GM19099 (cell line): ENCODE results near the gene SPAG16.

Experiments
- POLR2A ChIP-seq: IDR thresholded peaks from 3 replicates; pipeline ENCODE4 v1.6.1; 2011; ENCODE audit warnings: low read depth; ENCODE audit not compliant: insufficient read length; ENCODE audit errors: extremely low read depth

Gene SPAG16

GRCh38 chr2:213764849-213765248 lies 480.6 kb downstream of the SPAG16 start:
- no peak for TF ChIP-seq POLR2A

GRCh38 chr2:213766062-213766461 lies 481.8 kb downstream of the SPAG16 start:
- TF ChIP-seq POLR2A: no peak

DNA sequence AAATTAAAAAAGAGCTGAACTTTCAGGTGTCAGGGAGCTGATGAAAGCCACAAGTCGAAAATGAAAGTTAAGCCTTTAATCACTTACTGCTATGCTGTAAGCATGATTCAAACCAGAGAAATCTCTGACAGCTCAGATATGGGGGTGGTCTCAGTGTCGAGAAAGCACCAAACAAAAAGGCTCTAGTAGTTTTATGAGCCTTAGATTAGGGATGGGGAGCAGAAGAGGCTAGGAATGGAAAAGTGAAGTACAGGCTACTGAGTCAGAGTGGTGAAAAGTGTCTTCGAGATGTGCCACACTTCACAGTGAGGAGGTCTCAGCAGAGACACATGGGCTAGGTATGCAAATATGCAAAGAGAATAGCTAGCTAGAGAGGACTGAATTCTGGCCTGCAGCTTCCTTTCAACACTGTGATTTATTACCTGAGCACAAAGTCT lies 482.2 kb downstream of the SPAG16 start:
- TF ChIP-seq POLR2A: no peak

DNA sequence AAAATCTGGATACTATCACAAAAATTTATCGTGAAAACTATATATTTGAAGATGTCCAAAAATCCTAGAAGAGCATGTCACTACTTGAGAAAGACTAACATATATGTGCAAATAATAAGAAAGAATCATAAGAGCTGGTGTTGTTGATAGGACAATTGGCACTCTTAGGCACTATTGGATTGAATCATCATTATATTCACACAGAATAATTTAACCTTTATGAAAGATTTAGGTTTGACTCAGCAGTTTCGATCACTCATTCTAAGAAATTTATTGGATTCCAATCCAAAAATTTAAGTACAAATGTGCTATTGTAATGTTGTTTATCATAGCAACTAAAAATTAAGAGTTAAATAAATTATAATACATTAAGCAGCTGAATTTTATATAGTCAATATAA lies 503.6 kb downstream of the SPAG16 start:
- TF ChIP-seq POLR2A: no peak

GRCh38 chr2:213789940-213790339 lies 505.7 kb downstream of the SPAG16 start:
- TF ChIP-seq POLR2A: no peak

GRCh38 chr2:213792045-213792444 lies 507.8 kb downstream of the SPAG16 start:
- no peak for TF ChIP-seq POLR2A

GRCh38 chr2:213806125-213806726 lies 522.0 kb downstream of the SPAG16 start:
- TF ChIP-seq POLR2A: no peak

DNA sequence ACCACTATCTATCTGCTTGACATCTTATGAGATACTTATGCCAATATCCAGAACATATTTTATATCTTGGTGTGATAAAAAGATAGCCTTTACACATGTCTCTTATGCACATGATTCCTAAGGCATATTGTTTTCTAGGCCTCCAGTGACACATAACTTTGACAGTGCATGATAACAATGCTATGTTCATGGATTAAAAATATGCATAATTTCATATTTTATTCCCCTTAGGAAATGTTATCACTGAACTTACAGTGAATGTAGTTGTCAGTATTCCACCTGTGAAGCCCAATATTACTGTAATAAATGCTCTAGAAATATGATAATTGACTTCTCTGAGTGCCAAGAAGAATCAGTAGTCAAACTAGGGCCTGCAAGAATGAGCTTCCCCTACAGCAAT lies 532.3 kb downstream of the SPAG16 start:
- TF ChIP-seq POLR2A: no peak

- no peak for TF ChIP-seq POLR2A
These were observed 534.2 kb downstream of the SPAG16 start for GRCh38 chr2:213818436-213818835.

DNA sequence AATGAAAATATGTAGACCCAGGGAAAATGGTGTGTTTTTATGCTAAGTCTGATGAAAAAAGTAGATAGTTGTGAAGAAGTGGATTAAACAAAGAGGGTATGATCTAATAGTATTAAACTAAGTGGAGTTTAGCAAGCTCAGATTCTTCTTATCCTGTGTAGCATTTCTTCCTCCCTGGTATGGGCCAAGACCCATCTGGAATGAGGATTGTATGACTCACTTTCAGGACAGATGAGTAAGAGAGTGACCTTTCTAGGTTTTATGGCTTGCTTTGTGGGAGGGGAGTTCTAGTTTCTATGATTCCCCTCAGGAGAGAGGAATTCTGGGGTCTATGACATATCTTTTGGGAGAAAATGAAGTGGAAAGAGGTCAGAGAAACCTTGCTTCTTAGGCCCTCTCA lies 550.1 kb downstream of the SPAG16 start:
- no peak for TF ChIP-seq POLR2A

- no peak for TF ChIP-seq POLR2A
These were observed 550.5 kb downstream of the SPAG16 start for GRCh38 chr2:213834746-213835145.

- no peak for TF ChIP-seq POLR2A
These were observed 562.6 kb downstream of the SPAG16 start for GRCh38 chr2:213846856-213847255.

DNA sequence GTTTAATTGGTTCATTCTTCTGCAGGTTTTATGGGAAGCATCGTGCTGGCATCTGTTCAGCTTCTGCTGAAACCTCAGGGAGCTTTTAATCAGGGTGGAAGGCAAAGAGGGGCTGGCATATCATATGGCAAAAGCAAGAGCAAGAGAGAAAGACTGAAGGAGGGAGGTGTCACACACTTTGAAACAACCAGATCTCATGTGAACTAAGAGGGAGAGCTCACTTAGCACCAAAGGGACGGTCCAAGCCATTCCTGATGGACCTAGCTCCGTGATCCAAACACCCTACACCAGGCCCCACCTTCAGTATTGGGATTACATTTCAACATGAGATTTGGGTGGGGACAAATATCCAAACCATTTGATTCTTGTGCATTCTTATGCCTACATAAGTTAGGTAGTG lies 563.1 kb downstream of the SPAG16 start:
- no peak for TF ChIP-seq POLR2A

GRCh38 chr2:213848631-213849030 lies 564.4 kb downstream of the SPAG16 start:
- no peak for TF ChIP-seq POLR2A

DNA sequence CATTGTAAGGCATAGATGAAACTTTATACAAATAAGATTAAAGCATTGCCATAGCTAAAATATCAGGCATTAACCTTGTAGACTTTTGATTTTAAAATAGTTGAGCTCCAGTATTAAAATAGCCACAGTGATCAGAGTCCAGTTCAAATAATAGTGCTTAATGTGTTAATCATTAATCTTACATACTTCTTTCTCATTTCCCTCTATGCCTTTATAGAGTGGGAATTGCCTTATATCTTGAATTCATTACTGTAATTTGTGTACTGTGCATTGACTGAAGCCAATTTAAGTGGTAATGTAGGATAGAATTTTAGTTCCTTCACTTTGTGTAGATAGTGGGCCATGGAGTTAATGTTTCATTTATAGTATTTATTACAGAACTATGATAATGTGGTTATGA lies 577.4 kb downstream of the SPAG16 start:
- TF ChIP-seq POLR2A: no peak

GRCh38 chr2:213862407-213863076 lies 578.3 kb downstream of the SPAG16 start:
- TF ChIP-seq POLR2A: no peak

- no peak for TF ChIP-seq POLR2A
These were observed 579.3 kb downstream of the SPAG16 start for GRCh38 chr2:213863541-213863940.

- TF ChIP-seq POLR2A: no peak
These were observed 584.3 kb downstream of the SPAG16 start for GRCh38 chr2:213868526-213868925.

GRCh38 chr2:213885485-213885884 lies 601.2 kb downstream of the SPAG16 start:
- TF ChIP-seq POLR2A: no peak
